ENCODE measurements around the gene PCNP.
"Not testable (repeated sequence)": the region's sequence is repeated elsewhere in the genome, so short reads cannot be mapped to it uniquely, and the experiment has no call there.

The PCNP gene

GRCh38 chr3:101573449-101574387, at the start of gene PCNP:
TSS of gene PCNP (plus strand) at chr3:101574180. CDS start at chr3:101574216, 36 bp downstream.
- DNase-seq: peak; percentile 97

- DNase-seq: no peak
Measured at GRCh38 chr3:101527441-101527840, 46.5 kb upstream of the PCNP start.

GRCh38 chr3:101527906-101528305, 46.1 kb upstream of the PCNP start:
- DNase-seq: no peak

- DNase-seq: no peak
Measured at GRCh38 chr3:101529816-101530685, 43.9 kb upstream of the PCNP start.

- DNase-seq: no peak
Measured at GRCh38 chr3:101530686-101531047, 43.3 kb upstream of the PCNP start.

- DNase-seq: no peak
Measured at GRCh38 chr3:101531473-101532086, 42.4 kb upstream of the PCNP start.

GRCh38 chr3:101532783-101533602, 41.0 kb upstream of the PCNP start:
- no peak for DNase-seq

- DNase-seq: no peak
Measured at GRCh38 chr3:101533603-101533968, 40.4 kb upstream of the PCNP start.

GRCh38 chr3:101535221-101535620, 38.8 kb upstream of the PCNP start:
- no peak for DNase-seq

GRCh38 chr3:101536266-101536665, 37.7 kb upstream of the PCNP start:
- DNase-seq: no peak

GRCh38 chr3:101536955-101537354, 37.0 kb upstream of the PCNP start:
- not testable (repeated sequence) for DNase-seq

- DNase-seq: no peak
Measured at GRCh38 chr3:101542957-101543356, 31.0 kb upstream of the PCNP start.

GRCh38 chr3:101544161-101544850, 29.7 kb upstream of the PCNP start:
- DNase-seq: no peak

- DNase-seq: no peak
Measured at GRCh38 chr3:101548527-101549105, 25.4 kb upstream of the PCNP start.

- DNase-seq: no peak
Measured at GRCh38 chr3:101549473-101549872, 24.5 kb upstream of the PCNP start.

- DNase-seq: not testable (repeated sequence)
Measured at GRCh38 chr3:101551359-101552081, 22.5 kb upstream of the PCNP start.

- not testable (repeated sequence) for DNase-seq
Measured at GRCh38 chr3:101553381-101553780, 20.6 kb upstream of the PCNP start.

- no peak for DNase-seq
Measured at GRCh38 chr3:101556064-101556463, 17.9 kb upstream of the PCNP start.

GRCh38 chr3:101561630-101562328, 12.2 kb upstream of the PCNP start, which contains the start of gene TRMT10C:
TSS of gene TRMT10C (plus strand) at chr3:101561868. CDS start at chr3:101564782, 2,914 bp downstream.
- DNase-seq: peak; percentile 71

Measured in SHP77 treated with DMSO at 0.1 percent for 48 hours (cell line).